AG04449 (cell line): ENCODE results near the gene ISG20L2.

Source experiments
- CTCF ChIA-PET: fragments of 350-600 bp; formaldehyde crosslinking; extraction: SDS; loops from one replicate; lab custom pipeline; 2021; ENCODE audit warnings: antibody characterized with exemption; lab: Yijun Ruan, JAX
- POLR2A ChIA-PET: fragments of 400-600, 350-600 bp; formaldehyde crosslinking; extraction: SDS; loops from one replicate; lab custom pipeline; 2020; ENCODE audit warnings: antibody characterized with exemption, inconsistent platforms; lab: Yijun Ruan, JAX
- DNase-seq: peaks from one replicate; pipeline ENCODE4 v3.0.0-alpha.2; 2010; ENCODE audit warnings: low read depth, low spot score
- H3K4me3 ChIP-seq: 2 replicates; pipeline ENCODE4 v1.5.1; 2011; ENCODE audit warnings: low read depth, mild to moderate bottlenecking, control low read depth, low read length
- TF ChIP-seq, protein P1 (sequence below): IDR thresholded peaks from one replicate; pipeline ENCODE4 v1.5.1; 2011; ENCODE audit warnings: mild to moderate bottlenecking, moderate library complexity, low read length, control low read depth, inconsistent platforms; ENCODE audit not compliant: insufficient read depth; ENCODE audit errors: missing control alignments

Gene ISG20L2

DNA sequence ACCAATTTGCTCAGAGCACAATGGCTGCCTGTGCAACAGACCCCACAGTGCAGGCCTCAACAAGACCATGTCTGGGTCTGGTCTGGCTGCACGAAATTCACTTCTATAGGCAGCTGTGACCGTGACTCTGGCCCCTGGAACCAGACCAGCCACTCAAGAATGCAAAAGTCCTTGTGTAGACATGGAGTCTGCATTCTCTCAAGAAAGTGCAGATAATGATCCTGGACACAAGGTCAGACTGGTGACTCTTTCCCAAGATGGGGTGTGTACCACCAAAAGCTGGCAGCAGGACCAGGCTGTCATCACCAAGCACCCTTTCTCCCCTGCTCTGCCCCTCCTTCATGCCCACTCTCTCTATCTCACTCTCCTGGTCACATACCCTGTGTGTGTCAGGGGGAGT, 7.4 kb downstream of the ISG20L2 start:
- ChIA-PET POLR2A (no interaction called here), CTCF (interaction anchor here (1.1 to 41.3 kb wide), 6 partner anchors 27 to 168 kb away, joined by 3 to 2951 read pairs (median 4); partner anchors contain the start of genes CRABP2 and NES)
- H3K4me3 ChIP-seq: no peak overlapping the region
- TF ChIP-seq, protein P1, sequence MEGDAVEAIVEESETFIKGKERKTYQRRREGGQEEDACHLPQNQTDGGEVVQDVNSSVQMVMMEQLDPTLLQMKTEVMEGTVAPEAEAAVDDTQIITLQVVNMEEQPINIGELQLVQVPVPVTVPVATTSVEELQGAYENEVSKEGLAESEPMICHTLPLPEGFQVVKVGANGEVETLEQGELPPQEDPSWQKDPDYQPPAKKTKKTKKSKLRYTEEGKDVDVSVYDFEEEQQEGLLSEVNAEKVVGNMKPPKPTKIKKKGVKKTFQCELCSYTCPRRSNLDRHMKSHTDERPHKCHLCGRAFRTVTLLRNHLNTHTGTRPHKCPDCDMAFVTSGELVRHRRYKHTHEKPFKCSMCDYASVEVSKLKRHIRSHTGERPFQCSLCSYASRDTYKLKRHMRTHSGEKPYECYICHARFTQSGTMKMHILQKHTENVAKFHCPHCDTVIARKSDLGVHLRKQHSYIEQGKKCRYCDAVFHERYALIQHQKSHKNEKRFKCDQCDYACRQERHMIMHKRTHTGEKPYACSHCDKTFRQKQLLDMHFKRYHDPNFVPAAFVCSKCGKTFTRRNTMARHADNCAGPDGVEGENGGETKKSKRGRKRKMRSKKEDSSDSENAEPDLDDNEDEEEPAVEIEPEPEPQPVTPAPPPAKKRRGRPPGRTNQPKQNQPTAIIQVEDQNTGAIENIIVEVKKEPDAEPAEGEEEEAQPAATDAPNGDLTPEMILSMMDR: no peak
- DNase-seq: no peak

DNA sequence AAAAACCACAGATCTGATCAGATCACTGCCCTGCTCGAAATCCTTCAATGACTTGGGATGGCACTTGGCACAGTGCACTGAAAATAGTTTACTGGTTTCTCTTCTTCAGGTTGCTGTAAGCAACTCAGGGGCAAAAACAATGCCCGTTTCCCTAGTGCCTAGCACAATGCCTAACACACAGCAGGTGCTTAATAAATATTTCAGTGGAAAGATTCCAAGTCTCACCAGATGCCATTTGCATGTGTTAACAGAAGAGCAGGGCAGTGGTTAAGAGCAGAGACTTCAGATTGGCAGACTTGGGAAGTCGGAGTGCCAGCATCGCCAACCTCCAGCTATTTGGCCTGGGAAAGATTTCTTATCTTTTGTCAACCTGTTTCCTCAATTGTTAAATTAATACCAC, 11.2 kb downstream of the ISG20L2 start:
- TF ChIP-seq, protein P1: no peak
- ChIA-PET CTCF (interaction anchor here (1.6 to 49.8 kb wide), 3 partner anchors 0 to 56 kb away, joined by 3 to 2951 read pairs (median 2951); partner anchors contain the start of genes CRABP2, ISG20L2, METTL25B and NES), POLR2A (no interaction called here)
- H3K4me3 ChIP-seq: no peak overlapping the region
- DNase-seq: no peak

DNA sequence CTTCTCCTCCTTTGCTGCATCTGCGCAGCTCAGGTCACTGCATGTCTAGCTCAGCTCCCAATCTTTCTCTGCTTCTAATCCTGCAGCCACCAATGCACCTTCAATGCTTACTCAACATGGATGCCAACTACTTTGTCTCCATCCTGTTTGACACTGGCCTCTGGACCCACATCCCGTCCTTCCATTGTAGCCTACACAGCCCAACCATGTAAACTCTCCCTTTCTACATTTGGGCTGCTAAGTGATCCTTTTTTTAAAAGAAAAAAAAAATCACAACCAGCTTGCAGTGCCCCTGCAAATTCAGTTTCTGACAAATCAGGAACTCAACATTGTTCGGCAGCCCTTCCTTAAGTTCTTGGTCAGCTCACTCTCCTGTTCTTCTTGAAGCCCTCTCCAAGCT, 13.7 kb downstream of the ISG20L2 start:
- TF ChIP-seq, protein P1: no peak
- ChIA-PET POLR2A (no interaction called here), CTCF (interaction anchor here (1.2 to 49.8 kb wide), 4 partner anchors 3 to 87 kb away, joined by 4 to 2951 read pairs (median 1478); partner anchors contain the start of genes CRABP2, ISG20L2, METTL25B and NES)

DNA sequence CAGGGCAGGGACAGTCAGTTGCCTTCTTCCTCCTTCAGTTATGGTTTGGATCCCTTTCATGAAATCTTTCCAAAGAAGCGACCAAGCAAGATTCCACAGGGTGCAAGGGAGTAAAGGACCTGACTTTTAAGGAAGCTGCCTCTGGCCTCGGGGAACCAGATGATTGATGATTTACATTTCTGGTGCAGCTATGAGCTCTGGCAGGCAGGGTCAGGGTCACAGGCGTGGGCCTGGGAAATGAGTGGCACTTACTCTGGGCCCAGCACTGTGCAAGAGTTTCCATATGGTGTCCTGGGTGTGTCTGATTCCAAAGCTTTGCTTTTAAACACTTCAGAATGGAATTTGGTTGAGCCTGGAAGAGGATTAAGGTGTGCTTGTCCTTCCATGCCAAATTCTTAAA, 15.9 kb downstream of the ISG20L2 start:
- ChIA-PET POLR2A (interaction anchor here (0.6 to 1.6 kb wide), 3 partner anchors 14 to 84 kb away, joined by 3 read pairs; partner anchors contain the start of gene ISG20L2), CTCF (interaction anchor here (0.6 to 49.8 kb wide), 6 partner anchors 5 to 147 kb away, joined by 3 to 2951 read pairs (median 17); partner anchors contain the start of genes CRABP2, INSRR, ISG20L2 and METTL25B)

More for the DNA sequence above, 13.7 kb downstream of the ISG20L2 start:
- H3K4me3 ChIP-seq: no peak overlapping the region
- no peak for DNase-seq

DNA sequence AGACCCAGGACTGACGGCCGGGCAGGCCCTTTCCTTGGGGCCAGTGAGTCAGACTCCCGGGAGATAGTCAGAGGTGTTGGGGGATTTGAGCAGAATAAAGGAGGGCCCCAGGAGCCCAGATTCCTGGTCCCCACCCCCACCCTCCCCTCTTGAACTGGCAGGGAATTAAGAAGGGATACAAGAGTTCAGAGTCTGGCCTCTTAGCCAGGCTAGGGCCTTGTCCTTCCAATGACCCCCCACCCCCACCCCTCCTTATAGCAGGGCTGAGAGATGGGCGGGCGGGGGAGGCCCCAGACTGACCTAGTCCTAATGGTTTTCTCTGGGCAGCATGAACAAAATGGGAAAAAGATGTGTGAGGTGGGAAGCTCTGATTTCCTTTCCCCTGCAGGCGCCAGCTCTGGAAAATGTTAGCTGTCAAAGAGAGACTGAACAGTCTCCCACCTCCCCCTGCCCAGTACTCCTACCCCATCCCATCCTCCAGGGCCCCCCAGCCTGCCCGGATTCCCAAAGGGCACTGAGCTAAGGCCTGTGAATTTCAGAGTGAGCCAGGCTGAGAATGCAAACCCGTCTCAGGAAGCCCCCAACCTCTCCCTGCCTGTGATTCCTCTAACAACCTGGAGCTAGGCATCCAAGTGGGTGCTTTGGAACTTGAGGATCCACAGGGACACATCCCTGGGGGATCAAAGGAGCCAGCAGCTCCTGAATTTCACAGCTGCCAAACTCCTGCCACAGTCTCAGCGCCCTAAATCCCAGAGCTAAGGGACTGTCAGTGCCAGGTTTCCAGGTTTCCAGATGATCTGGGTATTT, 17.4 kb downstream of the ISG20L2 start:
- POLR2A ChIA-PET: interaction anchor here (1.0 kb wide), 1 partner anchor 12 kb away, joined by 3 read pairs; no protein-coding TSS in a partner anchor
- TF ChIP-seq, protein P1: no peak
- no peak overlapping the region for H3K4me3 ChIP-seq
- CTCF ChIA-PET: interaction anchor here (0.9 to 49.8 kb wide), 7 partner anchors 6 to 180 kb away, joined by 4 to 2951 read pairs (median 7); partner anchors contain the start of genes CRABP2, INSRR, ISG20L2 and METTL25B
- DNase-seq: no peak

More for the DNA sequence above, 15.9 kb downstream of the ISG20L2 start:
- DNase-seq: no peak
- H3K4me3 ChIP-seq: no peak overlapping the region
- TF ChIP-seq, protein P1: no peak
